GM19324 (cell line): ENCODE measurements around the gene UBR2.
A peak's percentile ranks its signal among the peaks of the same experiment; 100 is the strongest.
"Not testable (repeated sequence)": the region's sequence is repeated elsewhere in the genome, so short reads cannot be mapped to it uniquely, and the experiment has no call there.

Source experiments
- ATAC-seq: cut with Tn5 transposase; IDR thresholded peaks from one replicate; pipeline ENCODE4 v1.9.1; 2021; ENCODE audit warnings: mild to moderate bottlenecking, moderate library complexity; ENCODE audit not compliant: unreplicated experiment, low FRiP score

The UBR2 gene

DNA sequence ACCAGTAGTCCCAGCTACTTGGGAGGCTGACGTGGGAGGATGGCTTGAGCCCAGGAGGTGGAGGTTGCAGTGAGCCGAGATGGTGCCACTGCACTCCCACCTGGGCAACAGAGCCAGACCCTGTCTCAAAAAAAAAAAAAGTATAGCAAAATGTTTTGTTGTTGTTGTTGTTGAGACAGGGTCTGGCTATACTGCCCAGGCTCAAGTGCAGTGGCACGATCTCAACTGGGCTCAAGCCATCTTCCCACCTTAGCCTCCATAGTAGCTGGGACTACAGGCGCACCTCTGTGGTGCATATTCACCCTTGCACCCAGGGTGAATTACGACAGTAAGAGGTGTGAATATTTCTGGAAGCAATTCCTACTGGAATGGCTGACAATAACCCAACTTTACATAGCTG, 11.4 kb upstream of the UBR2 start:
- ATAC-seq: no peak

DNA sequence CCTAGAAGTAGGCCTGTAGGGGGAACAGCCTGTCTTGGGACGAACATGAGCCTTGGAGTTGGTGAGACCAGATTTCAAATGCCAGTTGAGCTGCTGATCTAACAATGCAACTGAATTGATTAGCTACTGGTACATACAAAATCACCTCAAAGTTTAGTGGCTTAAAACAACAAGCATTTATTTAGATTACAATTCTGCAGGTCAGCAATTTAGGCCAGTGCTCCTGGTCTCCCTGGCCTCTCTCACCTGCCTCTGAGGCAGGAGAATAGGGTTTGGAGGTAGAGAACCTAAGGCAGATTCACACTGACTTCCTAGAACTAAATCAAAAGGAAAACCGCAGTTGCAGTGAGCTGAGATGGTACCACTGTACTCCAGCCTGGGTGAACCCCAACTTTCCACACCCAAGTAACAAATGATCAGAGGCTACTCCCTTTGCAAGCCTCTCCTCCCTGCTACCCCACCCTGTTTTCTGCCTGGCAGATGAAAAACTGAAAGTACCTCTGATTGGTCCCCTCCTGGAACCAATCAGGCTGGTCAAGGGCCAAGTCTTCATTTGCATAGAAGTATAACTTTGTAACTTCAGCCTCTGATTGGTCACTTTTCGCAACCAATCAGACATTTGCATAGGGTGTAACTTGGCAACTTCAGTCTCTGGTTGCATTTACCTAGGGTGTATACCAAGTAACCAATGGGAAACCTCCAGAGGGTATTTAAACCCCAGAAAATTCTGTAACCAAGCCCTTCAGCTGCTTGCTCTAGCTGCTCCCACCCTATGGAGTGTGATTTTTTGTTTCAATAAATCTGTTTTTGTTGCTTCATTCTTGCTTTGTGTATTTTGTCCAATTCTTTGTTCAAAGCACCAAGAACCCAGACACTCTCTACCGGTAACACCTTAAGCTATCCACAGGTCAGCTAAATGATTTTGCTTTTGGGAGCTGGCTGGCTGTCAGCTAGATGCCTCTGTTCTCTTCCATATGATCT, 8.1 kb upstream of the UBR2 start:
- ATAC-seq: no peak

DNA sequence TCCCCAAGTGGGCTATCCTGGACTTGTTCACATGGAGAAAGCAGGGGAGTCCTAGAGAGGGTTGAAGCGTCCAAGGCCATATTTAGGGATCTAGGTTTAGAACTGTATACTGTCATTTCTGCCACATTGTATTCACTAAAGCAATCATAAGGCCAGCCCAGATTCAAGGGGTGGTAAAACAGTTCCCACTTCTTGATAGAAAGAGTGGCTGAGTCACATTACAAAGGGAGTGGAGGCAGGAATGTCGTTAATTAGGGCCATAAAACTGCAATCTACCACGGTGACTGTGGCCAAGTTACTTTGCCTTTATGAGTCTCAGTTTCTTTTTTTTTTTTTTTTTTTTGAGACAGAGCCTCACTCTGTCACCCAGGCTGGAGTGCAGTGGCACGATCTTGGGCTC, 7.4 kb upstream of the UBR2 start:
- no peak for ATAC-seq

DNA sequence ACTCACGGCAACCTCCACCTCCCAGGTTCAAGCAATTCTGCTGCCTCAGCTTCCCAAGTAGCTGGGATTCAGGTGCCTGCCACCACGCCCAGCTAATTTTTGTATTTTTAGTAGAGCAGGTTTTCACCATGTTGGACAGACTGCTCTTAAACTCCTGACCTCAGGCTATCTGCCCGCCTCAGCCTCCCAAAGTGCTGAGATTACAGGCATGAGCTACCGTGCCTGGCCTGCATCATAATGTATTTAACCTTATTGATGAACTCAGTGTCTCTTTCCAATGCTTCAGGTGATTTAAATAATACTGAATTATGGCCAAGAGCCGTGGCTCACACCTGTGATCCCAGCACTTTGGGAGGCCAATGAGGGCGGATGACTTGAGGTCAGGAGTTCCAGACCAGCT, 4.6 kb upstream of the UBR2 start:
- not testable (repeated sequence) for ATAC-seq

DNA sequence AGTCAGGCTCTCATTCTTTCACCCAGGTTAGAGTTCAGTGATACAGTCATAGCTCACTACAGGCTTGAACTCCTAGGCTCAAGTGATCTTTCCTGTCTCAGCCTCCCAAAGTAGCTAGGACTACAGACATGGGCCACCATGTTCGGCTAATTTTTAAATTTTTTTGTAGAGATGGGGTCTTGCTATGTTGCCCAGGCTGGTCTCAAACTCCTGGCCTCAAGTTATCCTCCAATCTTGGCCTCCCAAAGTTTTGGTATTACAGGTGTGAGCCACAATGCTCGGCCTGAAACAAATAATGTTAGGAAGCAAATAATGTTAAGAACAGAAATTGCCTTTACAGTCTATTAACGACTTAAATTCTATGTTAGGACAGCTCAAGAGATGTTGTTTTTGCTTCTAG, 1.8 kb upstream of the UBR2 start:
- no peak for ATAC-seq

DNA sequence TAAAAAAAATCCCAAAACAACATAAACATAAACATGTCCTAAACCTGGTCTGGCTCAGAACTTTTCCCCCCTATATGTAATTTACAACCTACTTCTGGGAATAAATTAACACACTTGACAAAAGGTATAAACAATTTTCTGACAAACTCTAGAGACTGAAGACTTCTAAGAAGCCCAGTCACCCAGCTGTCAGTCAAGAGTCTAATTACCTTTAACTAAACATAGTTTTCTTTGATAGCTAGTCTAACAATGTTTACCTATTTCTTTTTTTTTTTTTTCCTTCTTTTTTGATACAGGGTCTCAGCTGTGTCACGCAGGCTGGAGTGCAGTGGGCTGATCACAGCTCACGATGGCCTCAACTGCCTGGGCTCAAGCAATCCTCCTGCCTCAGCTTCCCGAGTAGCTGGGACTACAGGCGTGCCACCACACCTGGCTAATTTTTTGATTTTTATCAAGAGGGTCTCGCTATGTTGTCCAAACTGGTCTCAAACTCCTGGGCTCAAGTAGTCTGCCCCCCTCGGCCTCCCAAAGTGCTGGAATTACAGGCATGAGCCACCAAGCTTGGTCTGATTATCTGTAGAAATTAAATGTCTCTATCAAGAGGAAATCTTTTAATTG, 932 bp upstream of the UBR2 start:
- no peak for ATAC-seq

DNA sequence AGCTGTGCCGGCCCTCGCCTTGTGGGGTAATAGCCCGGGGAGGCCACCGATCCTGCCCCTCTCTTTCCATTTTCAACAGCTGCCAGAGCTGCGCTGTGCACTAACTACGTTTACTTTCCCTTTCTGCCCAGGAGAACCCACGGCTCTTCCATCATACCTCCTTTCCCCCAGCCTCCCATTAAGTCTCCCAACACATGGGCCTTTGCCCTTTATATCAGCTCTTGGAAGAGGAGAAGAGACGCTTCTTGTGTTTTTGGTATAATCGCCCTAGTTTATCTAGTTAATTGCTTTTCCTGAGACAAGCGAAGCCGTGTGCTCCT, 637 bp downstream of the UBR2 start:
- ATAC-seq: no peak

DNA sequence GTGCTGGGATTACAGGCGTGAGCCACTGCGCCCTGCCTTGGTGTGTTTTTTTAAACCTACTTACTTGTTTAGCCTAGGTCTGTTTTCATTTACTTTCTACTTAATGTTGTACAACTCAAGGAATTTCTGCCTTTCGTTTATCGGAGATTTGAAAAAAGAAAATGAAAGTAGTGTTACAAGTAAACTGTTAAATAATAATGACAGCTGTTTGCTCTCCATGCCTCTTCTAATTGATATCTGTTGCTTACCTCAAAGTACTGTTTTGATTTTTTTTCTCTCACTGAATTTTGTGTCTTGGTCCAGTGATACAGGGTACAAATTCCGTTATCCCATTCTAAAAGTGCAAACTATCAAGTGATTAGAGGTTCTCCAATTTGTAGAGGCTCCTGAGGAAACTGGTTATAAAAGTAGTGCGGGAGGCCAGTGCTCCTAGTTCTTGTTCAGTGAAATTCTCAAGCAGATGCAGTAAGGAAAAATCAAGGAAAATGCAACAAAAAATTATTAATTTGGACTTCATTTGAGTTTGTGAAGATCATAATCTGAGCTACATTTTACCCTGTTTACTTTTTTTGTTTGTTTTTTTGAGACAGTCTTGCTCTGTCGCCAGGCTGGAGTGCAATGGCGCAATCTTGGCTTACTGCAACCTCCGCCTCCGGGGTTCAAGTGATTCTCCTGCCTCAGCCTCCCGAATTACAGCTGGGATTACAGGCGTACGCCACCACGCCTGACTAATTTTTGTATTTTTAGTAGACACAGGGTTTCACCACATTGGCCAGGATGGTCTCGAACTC, 2.2 kb downstream of the UBR2 start:
- ATAC-seq: no peak

DNA sequence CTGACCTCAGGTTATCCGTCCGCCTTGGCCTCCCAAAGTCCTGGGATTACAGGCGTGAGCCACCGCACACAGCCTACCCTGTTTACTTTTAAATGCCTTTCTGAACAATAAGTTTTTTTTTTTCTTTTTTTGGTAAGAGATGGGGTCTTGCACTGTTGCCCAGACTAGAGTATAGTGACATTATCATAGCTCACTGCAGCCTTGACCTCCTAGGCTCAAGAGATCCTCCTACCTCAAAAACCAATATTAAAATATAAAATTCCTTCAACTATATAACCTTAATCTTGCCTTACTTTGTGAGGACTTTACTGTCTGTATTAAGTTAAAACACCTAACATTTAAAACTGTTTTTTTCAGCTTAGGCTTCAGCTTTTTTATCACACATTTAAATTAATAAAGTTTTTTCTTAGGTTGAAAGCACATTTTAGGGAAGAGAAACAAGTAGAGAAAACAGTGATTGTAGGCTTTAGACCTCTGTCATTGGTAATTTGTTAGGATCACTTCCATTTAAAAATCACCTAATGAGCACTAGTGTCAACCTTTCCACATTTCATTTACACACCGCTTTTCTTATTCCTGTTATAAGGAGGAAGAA, 2.9 kb downstream of the UBR2 start:
- ATAC-seq: no peak

DNA sequence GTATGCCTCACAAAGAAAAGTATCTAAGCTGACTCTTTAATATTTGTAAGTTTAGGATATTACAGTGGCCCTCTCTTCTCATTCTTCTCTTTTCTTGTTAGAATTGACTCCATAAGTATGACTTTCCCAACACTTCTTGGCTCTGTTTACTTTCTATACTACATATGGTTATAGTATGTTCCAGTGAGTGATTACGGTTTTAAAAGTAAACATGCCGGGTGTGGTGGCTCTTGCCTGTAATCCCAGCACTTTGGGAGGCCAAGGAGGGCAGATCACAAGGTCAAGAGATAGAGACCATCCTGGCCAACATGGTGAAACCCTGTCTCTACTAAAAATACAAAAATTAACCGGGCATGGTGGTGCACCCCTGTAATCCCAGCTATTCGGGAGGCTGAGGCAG, 3.4 kb downstream of the UBR2 start:
- ATAC-seq: not testable (repeated sequence)

DNA sequence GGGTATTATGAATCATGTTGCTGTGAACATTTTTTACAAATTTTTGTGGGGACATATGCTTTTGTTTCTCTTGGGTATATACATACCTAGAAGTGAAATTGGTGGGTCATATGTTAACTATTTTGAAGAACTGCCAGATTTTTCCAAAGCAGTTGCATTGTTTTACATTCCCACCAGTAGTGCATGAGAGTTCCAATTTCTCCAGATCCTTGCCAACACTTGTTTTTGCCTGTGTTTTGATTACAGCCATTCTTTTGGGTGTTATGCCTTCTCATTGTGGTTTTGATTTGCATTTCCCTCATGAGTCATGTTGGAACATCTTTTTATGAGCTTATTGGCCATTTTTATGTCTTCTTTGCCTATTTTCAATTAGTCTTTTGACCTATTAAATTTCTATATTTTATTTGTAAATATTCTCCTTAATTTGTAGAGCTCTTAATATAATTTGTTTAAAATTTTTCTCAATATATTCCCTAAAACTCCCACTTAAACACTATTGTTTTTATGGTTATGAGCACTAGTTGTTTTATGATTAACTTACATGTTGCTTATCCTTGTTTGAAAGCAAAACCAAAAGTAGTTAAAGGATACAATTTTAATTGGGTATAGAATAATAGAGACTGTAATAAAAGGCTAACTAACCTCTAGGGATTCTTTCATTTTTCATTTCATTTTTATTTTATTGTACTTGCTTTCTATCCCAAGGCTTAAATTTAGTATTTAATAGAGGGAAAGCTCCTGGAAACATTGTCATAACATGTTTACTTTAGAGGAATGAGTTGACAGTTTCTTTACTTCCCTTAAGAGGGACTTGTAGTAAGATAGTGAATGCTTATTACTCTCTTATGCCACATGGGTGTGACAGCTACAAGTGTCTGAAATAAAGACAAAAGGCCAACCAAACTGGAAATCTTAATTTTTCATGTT, 5.5 kb downstream of the UBR2 start:
- ATAC-seq: no peak

DNA sequence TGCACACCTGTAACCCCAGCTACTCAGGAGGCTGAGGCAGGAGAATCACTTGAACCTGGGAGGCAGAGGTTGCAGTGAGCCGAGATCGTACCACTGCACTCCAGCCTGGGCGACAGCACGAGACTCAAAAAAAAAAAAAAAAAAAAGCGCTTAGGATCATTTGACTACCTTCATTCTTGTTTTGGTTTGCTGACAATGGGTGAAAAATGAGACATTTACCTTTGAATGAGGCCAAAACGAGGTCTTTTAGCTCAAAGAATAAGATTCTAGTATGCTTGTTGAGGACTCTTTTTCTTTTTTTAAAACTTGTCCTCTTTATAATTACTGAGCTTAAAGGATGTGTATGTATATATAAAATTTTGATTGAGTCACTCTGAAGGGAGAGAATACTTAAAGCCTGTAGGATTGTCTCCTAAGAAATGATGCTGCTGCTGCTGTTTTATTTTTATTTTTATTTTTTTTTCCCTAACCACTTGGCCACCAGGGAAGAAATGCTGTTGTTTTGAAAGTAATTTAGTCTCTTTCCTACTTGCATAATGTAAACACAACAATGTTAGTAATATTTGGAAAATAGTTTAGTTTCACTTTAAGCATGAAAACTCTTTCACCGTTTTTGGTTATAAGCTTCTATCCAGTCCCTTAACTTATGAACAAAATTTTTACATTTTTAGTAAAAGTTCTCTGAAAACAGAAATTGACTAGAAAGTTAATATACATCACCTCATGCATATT, 7.9 kb downstream of the UBR2 start:
- ATAC-seq: no peak

DNA sequence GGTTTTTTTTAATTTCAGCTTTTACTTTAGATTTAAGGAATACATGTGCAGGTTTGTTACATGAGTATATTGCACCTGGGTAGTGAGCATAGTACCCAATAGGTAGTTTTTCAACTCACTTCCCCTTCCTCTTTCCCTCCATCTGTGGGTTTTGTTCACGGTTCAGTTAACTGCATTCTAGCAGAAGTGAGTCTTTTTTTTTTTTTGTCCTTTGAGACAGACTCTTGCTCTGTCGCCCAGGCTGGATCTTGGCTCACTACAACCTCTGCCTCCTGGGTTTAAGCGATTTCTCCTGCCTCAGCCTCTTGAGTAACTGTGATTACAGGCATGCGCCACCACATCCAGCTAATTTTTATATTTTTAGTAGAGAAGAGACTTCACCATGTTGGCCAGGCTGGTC, 8.7 kb downstream of the UBR2 start:
- peak; percentile 80 for ATAC-seq

DNA sequence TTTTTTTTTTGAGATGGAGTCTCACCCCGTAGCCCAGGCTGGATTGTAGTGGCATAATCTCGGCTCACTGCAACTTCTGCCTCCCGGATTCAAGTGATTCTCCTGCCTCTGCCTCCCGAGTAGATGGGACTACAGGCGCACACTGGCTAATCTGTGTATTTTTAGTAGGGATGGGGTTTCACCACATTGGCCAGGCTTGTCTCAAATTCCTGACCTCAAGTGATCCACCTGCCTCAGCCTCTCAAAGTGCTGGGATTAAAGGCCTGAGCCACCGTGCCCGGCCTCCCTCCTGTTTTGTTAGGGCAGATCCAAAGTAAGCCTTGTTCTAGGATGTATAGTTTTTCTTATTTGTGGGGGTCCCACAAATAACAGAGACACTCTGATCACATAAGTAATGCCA, 12.7 kb downstream of the UBR2 start:
- not testable (repeated sequence) for ATAC-seq

DNA sequence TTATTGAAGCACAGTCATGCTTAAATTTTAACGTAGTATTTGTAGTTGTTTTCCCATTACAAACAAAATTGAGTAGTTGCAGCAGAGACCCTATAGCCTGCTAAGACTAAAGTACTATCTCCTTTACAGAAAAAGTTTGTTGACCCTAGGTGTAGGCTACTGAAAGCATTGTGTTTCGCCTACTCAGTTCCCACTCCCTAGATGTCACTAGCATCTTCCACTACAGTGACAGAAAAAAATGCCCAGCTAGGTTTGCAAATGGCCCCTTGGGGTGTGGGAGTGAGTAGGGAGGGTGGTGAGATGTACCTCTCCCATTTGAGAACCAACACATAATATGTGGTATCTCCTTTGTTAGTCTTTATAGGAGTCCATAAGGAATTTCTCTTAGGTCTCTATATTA, 34.5 kb downstream of the UBR2 start:
- no peak for ATAC-seq

DNA sequence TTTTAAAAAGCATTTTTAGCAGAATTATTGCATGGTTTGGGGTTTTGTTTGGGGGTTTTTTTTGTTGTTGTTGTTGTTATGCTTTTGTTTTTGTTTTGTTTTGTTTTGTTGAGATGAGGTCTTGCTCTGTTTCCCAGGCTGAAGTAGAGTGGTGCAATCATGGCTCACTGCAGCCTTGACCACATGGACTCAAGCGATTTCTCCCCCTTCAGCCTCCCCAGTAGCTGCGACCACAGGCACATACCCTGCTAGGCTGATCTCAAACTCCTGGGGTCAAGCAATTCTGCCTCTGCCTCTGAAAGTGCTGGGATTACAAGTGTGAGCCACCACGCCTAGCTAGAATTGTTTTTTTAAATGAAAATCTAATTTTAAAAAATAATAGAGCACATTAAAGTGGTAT, 35.7 kb downstream of the UBR2 start:
- no peak for ATAC-seq

DNA sequence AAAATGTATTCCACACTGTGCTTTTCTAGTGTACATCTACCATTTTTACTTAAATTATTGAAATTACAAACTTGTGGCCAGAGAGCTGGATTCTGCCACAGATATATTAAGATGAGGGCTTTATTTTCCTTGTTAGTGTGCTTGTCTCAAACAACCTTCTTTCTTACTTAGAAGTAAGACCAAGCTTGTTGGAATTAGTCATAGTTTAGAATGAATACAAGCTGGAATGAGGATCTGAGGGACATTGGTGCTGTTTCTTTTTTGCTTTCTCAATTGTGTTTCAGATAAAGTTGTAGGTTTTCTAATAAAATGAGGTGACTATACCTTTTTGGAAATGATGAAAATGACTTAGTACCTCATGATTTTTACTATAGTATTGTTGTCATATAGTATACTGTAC, 40.3 kb downstream of the UBR2 start:
- ATAC-seq: no peak

DNA sequence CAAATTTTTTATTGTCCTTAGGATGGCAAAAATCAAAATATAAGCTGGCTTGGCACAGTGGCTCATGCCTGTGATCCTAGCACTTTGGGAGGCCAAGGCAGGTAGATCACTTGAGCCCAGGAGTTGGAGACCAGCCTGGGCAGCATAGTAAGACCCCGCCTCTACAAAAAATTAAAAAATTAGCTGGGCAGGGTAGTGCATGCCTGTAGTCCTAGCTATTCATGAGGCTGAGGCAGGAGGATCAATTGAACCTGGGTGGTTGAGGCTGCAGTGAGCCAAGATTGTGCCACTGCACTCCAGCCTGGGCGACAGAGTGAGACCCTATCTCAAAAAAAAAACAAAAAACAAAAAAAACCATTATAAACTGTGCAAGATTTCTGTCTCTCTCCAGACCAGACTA, 40.9 kb downstream of the UBR2 start:
- ATAC-seq: not testable (repeated sequence)

DNA sequence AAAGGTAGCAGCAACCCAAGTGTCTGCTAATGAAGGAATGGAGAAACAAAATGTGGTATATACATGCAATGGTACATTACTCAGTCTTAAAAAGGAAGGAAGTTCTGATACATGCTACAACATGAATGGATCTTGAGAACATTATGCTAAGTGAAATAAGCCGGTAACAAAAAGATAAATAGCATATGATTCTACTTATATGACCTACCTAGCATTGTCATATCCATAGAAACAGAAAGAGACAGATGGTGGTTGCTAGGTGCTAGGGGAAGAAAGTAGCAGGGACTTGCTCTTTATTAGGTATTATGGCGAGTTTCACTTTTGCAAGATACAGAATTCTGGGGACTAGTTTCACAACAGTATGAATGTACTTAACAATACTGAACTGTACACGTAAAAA, 46.6 kb downstream of the UBR2 start:
- ATAC-seq: no peak
